Measurements from ENCODE around the gene S100A7A.

S100A7A gene

GRCh38 chr1:153415850-153416570, at the start of gene S100A7A:
S100A7A (plus strand) TSS chr1:153416520; CDS start chr1:153418083, 1,563 bp downstream.
- DNase-seq: no peak

- DNase-seq: no peak
These were observed 49.2 kb upstream of the S100A7A start for GRCh38 chr1:153367090-153367489.

GRCh38 chr1:153368495-153368894, 47.8 kb upstream of the S100A7A start:
- no peak for DNase-seq

- no peak for DNase-seq
These were observed 46.2 kb upstream of the S100A7A start for GRCh38 chr1:153370146-153370545.

GRCh38 chr1:153371231-153371630, 45.1 kb upstream of the S100A7A start:
- DNase-seq: no peak

GRCh38 chr1:153372571-153372970, 43.7 kb upstream of the S100A7A start:
- DNase-seq: no peak

GRCh38 chr1:153374071-153374470, 42.2 kb upstream of the S100A7A start:
- no peak for DNase-seq

GRCh38 chr1:153375511-153375910, 40.8 kb upstream of the S100A7A start, which contains the start of gene S100A12:
S100A12 (minus strand) TSS chr1:153375621; CDS start chr1:153374592, 1,029 bp downstream.
- no peak for DNase-seq

- no peak for DNase-seq
These were observed 36.7 kb upstream of the S100A7A start for GRCh38 chr1:153379591-153379990.

- DNase-seq: no peak
These were observed 35.6 kb upstream of the S100A7A start for GRCh38 chr1:153380711-153381110.

- no peak for DNase-seq
These were observed 31.3 kb upstream of the S100A7A start for GRCh38 chr1:153384958-153385580.

GRCh38 chr1:153386500-153386901, 29.8 kb upstream of the S100A7A start:
- no peak for DNase-seq

- no peak for DNase-seq
These were observed 29.3 kb upstream of the S100A7A start for GRCh38 chr1:153387001-153387400.

GRCh38 chr1:153387785-153388184, 28.5 kb upstream of the S100A7A start:
- DNase-seq: no peak

GRCh38 chr1:153389401-153389800, 26.9 kb upstream of the S100A7A start:
- DNase-seq: no peak

GRCh38 chr1:153389973-153390879, 26.1 kb upstream of the S100A7A start:
- DNase-seq: no peak

GRCh38 chr1:153390938-153391710, 25.2 kb upstream of the S100A7A start, which contains the start of gene S100A8:
S100A8 (minus strand) TSS chr1:153391073; CDS start chr1:153390535, 538 bp downstream.
- no peak for DNase-seq

GRCh38 chr1:153392258-153392657, 24.1 kb upstream of the S100A7A start:
- no peak for DNase-seq

GRCh38 chr1:153392822-153393221, 23.5 kb upstream of the S100A7A start:
- DNase-seq: no peak

GRCh38 chr1:153393926-153394325, 22.4 kb upstream of the S100A7A start:
- no peak for DNase-seq

- no peak for DNase-seq
These were observed 21.9 kb upstream of the S100A7A start for GRCh38 chr1:153394391-153394790.

- no peak for DNase-seq
These were observed 21.1 kb upstream of the S100A7A start for GRCh38 chr1:153395136-153395685.
